ENCODE data around the gene RNF14. TPM values are rescaled to one million over a fixed set of nuclear protein-coding genes. Genes with fewer than 3 reads are reported as not detected.
A peak's percentile ranks its signal among the peaks of the same experiment; 100 is the strongest.

RNF14 gene
- total and polyA plus RNA-seq, 8 donors = 14.4 to 67.4 (median 28.3) TPM

DNA sequence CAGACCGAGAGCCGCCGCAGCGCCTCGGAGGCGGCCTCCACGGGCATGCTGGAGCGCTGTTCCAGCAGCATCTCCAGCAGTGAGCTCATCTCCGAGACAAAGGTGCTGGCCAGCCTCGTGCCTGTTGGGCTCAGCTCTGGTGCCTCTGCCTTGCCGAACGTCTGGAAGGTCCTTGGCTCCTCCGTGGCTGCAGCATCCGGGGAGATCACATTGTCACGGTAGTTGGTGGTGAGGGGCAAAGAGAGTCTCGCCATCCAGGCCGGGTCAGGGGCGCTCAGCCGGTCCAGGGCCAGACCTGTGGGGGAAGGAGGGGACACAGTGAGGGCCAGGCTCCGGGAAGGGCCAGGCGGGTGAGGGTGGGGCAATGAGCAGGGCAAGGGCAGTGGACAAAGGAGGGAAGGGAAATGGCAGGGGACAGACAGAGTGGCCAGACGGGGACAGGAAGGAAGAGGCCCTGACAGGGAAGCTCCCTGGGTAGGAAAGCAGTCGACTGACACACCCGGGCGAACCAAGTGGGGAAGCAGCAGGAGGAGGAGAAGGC lies 23.3 kb upstream of the RNF14 start:
- Histone ChIP-seq H3K9me3 (no peaks in the 10 kb centered on the region), H3K36me3 (peaks cover 0 to 8% (median under 1%) of the 10 kb centered on the region in 4 donors), H3K27me3 (no peaks in the 10 kb centered on the region), H3K27ac (peak overlapping the region in 1 of 5 donors; percentile 16), H3K4me3 (no peak overlapping the region), H3K4me1 (peaks cover 3 to 40% (median 14%) of the 10 kb centered on the region in 4 donors)
- no peak for DNase-seq
- no peak for TF ChIP-seq EP300 (IDR thresholded peaks at IDR 0.05)
- no peak for TF ChIP-seq CTCF (IDR thresholded peaks at IDR 0.05)
- no peak for TF ChIP-seq POLR2A (IDR thresholded peaks at IDR 0.05)
- no peak for TF ChIP-seq POLR2AphosphoS5 (IDR thresholded peaks at IDR 0.05)
- intact Hi-C loops (cut with DNase I; ENCODE audit: low total_unique reads) = no loop called here
- WGBS, 5 donors = 34 to 52% (median 42%) methylated on average over 14 to 25 of the region's 25 CpGs

- H3K27me3 ChIP-seq = no peaks in the 10 kb centered on the region
- H3K27ac ChIP-seq = no peak overlapping the region
- no peaks in the 10 kb centered on the region for H3K9me3 ChIP-seq
- H3K4me3 ChIP-seq = no peak overlapping the region
- H3K36me3 ChIP-seq = peaks cover 0 to 7% (median 0%) of the 10 kb centered on the region in 4 donors
- DNase-seq = no peak
- H3K4me1 ChIP-seq = peaks cover 2 to 26% (median 13%) of the 10 kb centered on the region in 4 donors
- WGBS, 5 donors = 56 to 71% (median 62%) methylated on average over 4 of the region's 4 CpGs
- TF ChIP-seq EP300 (IDR thresholded peaks at IDR 0.05) (no peak), POLR2A (IDR thresholded peaks at IDR 0.05) (no peak), CTCF (IDR thresholded peaks at IDR 0.05) (no peak), POLR2AphosphoS5 (IDR thresholded peaks at IDR 0.05) (no peak)
- intact Hi-C loops (cut with DNase I; ENCODE audit: low total_unique reads) = no loop called here
Measured at GRCh38 chr5:141947316-141947715, 21.6 kb upstream of the RNF14 start.

DNA sequence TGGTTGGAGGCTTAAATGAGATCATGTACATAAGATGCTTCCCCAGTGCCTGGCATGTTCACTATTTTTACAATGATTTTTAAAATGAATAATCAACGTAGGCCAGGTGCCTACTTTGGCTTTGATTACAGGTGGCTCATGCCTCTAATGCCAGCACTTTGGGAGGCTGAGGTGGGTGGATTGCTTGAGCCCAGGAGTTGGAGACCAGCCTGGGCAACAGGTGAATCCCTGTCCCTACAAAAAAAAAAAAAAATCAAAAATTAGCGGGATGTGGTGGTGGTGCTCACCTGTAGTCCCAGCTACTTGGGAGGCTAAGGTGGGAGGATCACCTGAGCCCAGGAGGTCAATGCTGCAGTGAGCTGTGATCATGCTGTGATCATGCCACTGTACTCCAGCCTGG lies 20.1 kb upstream of the RNF14 start:
- H3K27ac ChIP-seq = no peak overlapping the region
- DNase-seq = no peak
- TF ChIP-seq POLR2A (IDR thresholded peaks at IDR 0.05) = no peak
- no peak for TF ChIP-seq POLR2AphosphoS5 (IDR thresholded peaks at IDR 0.05)
- no peak for TF ChIP-seq EP300 (IDR thresholded peaks at IDR 0.05)
- no peak for TF ChIP-seq CTCF (IDR thresholded peaks at IDR 0.05)
- no peak overlapping the region for H3K4me3 ChIP-seq
- peaks cover 0 to 7% (median 0%) of the 10 kb centered on the region in 4 donors for H3K36me3 ChIP-seq
- H3K4me1 ChIP-seq = peaks cover 0 to 32% (median 12%) of the 10 kb centered on the region in 4 donors
- 86 to 96% (median 86%) methylated on average over 2 of the region's 2 CpGs for WGBS, 5 donors
- H3K9me3 ChIP-seq = no peaks in the 10 kb centered on the region
- intact Hi-C loops (cut with DNase I; ENCODE audit: low total_unique reads) = no loop called here
- no peaks in the 10 kb centered on the region for H3K27me3 ChIP-seq

GRCh38 chr5:141949511-141949910 lies 19.4 kb upstream of the RNF14 start:
- Histone ChIP-seq H3K36me3 (peaks cover 0 to 7% (median 0%) of the 10 kb centered on the region in 4 donors), H3K9me3 (no peaks in the 10 kb centered on the region), H3K4me1 (peaks cover 0 to 36% (median 12%) of the 10 kb centered on the region in 4 donors), H3K27me3 (no peaks in the 10 kb centered on the region), H3K27ac (no peak overlapping the region), H3K4me3 (no peak overlapping the region)
- TF ChIP-seq EP300 (IDR thresholded peaks at IDR 0.05) = no peak
- TF ChIP-seq POLR2AphosphoS5 (IDR thresholded peaks at IDR 0.05) = no peak
- TF ChIP-seq CTCF (IDR thresholded peaks at IDR 0.05) = no peak
- no peak for TF ChIP-seq POLR2A (IDR thresholded peaks at IDR 0.05)
- 78 to 85% (median 83%) methylated on average over 2 of the region's 2 CpGs for WGBS, 5 donors
- no peak for DNase-seq
- intact Hi-C loops (cut with DNase I; ENCODE audit: low total_unique reads) = no loop called here
